H9 (cell line): Measurements from ENCODE around the gene ITK. TPM values are rescaled to one million over a fixed set of nuclear protein-coding genes. Genes with fewer than 3 reads are reported as not detected.

ENCODE experiments used
- DNase-seq: peaks from one replicate; pipeline ENCODE4 v3.0.0-alpha.2; 2017
- H2AFZ ChIP-seq: one replicate; pipeline ENCODE4 v1.6.1; 2013; ENCODE audit warnings: mild to moderate bottlenecking, low read length, control low read depth, moderate library complexity
- H2AK5ac ChIP-seq: 2 replicates; pipeline ENCODE4 v1.6.1; 2013; ENCODE audit warnings: low read length, control low read depth, mixed read lengths; ENCODE audit not compliant: insufficient read length
- H2BK120ac ChIP-seq: one replicate; pipeline ENCODE4 v1.6.1; 2013; ENCODE audit warnings: low read depth, mild to moderate bottlenecking, low read length, control low read depth, inconsistent platforms; ENCODE audit not compliant: poor library complexity, severe bottlenecking
- H2BK12ac ChIP-seq: 2 replicates; pipeline ENCODE4 v1.6.1; 2013; ENCODE audit warnings: low read length, control low read depth, mixed read lengths, low read depth; ENCODE audit not compliant: insufficient read length
- H2BK15ac ChIP-seq: 2 replicates; pipeline ENCODE4 v1.6.1; 2013; ENCODE audit warnings: low read depth, low read length, control low read depth
- H2BK20ac ChIP-seq: one replicate; pipeline ENCODE4 v1.6.1; 2013; ENCODE audit warnings: low read depth, mild to moderate bottlenecking, low read length, control low read depth, inconsistent platforms; ENCODE audit not compliant: poor library complexity, severe bottlenecking
- H2BK5ac ChIP-seq: 2 replicates; pipeline ENCODE4 v1.6.1; 2013; ENCODE audit warnings: low read length, control low read depth, mixed read lengths; ENCODE audit not compliant: insufficient read length
- H3K14ac ChIP-seq: 2 replicates; pipeline ENCODE4 v1.6.1; 2013; ENCODE audit warnings: low read length, control low read depth; ENCODE audit not compliant: insufficient read depth
- H3K18ac ChIP-seq: 2 replicates; pipeline ENCODE4 v1.6.1; 2013; ENCODE audit warnings: low read depth, mild to moderate bottlenecking, mixed read lengths, low read length, control low read depth; ENCODE audit not compliant: insufficient read length
- H3K23ac ChIP-seq: 2 replicates; pipeline ENCODE4 v1.6.1; 2013; ENCODE audit warnings: low read length, control low read depth, mixed read lengths, low read depth; ENCODE audit not compliant: insufficient read length
- H3K23me2 ChIP-seq: 2 replicates; pipeline ENCODE4 v1.6.1; 2013; ENCODE audit warnings: low read depth, mild to moderate bottlenecking, mixed read lengths, low read length, control low read depth; ENCODE audit not compliant: insufficient read length, poor library complexity, severe bottlenecking
- H3K27ac ChIP-seq: 2 replicates; pipeline ENCODE4 v1.5.1; 2013; ENCODE audit warnings: low read length, control low read depth, mixed read lengths, low read depth; ENCODE audit not compliant: insufficient read length
- H3K27me3 ChIP-seq: 2 replicates; pipeline ENCODE4 v1.6.1; 2013; ENCODE audit warnings: low read length, control low read depth, inconsistent platforms; ENCODE audit not compliant: insufficient read depth
- H3K4ac ChIP-seq: 2 replicates; pipeline ENCODE4 v1.6.1; 2013; ENCODE audit warnings: low read depth, mild to moderate bottlenecking, control low read depth, inconsistent platforms, low read length, moderate library complexity
- H3K4me1 ChIP-seq: 2 replicates; pipeline ENCODE4 v1.6.1; 2013; ENCODE audit warnings: low read length, control low read depth, inconsistent platforms; ENCODE audit not compliant: insufficient read depth
- H3K4me2 ChIP-seq: 2 replicates; pipeline ENCODE4 v1.6.1; 2013; ENCODE audit warnings: low read length, control low read depth, mixed read lengths; ENCODE audit not compliant: insufficient read length, insufficient read depth
- H3K56ac ChIP-seq: 2 replicates; pipeline ENCODE4 v1.6.1; 2013; ENCODE audit warnings: low read depth, mild to moderate bottlenecking, mixed read lengths, low read length, control low read depth; ENCODE audit not compliant: insufficient read length
- H3K79me1 ChIP-seq: 2 replicates; pipeline ENCODE4 v1.6.1; 2013; ENCODE audit warnings: low read depth, mild to moderate bottlenecking, moderate library complexity, low read length, control low read depth, inconsistent platforms; ENCODE audit not compliant: insufficient read depth, poor library complexity, severe bottlenecking
- H3K79me2 ChIP-seq: 2 replicates; pipeline ENCODE4 v1.6.1; 2013; ENCODE audit warnings: low read length, control low read depth, inconsistent platforms; ENCODE audit not compliant: insufficient read depth
- H3K9ac ChIP-seq: 2 replicates; pipeline ENCODE4 v1.6.1; 2013; ENCODE audit warnings: low read length, control low read depth, mixed read lengths; ENCODE audit not compliant: insufficient read length; ENCODE audit errors: extremely low read depth
- H3K9me3 ChIP-seq: one replicate; pipeline ENCODE4 v1.6.1; 2013; ENCODE audit warnings: low read depth, low read length, inconsistent platforms; ENCODE audit not compliant: control insufficient read depth
- H3T11ph ChIP-seq: one replicate; pipeline ENCODE4 v1.6.1; 2013; ENCODE audit warnings: mild to moderate bottlenecking, low read length, control low read depth, inconsistent platforms
- H4K20me1 ChIP-seq: one replicate; pipeline ENCODE4 v1.6.1; 2013; ENCODE audit not compliant: control insufficient read depth, insufficient read length, insufficient read depth
- H4K5ac ChIP-seq: 2 replicates; pipeline ENCODE4 v1.6.1; 2013; ENCODE audit warnings: low read depth, mild to moderate bottlenecking, mixed read lengths, low read length, control low read depth; ENCODE audit not compliant: insufficient read length
- H4K8ac ChIP-seq: replicated peaks from 2 replicates; pipeline ENCODE4 v1.6.1; 2013; ENCODE audit warnings: low read length, control low read depth, mixed read lengths, low read depth; ENCODE audit not compliant: insufficient read length
- H4K91ac ChIP-seq: 2 replicates; pipeline ENCODE4 v1.6.1; 2013; ENCODE audit warnings: low read depth, mild to moderate bottlenecking, moderate library complexity, mixed read lengths, low read length, control low read depth; ENCODE audit not compliant: insufficient read length
- H3K27ac Mint-ChIP-seq, 3 experiments: 2 replicates in 2 of 3; 3 replicates in 1 of 3; pipeline ENCODE4 v1.8.0; 2020 to 2021; ENCODE audit warnings: mixed read lengths in 3 of 3, mild to moderate bottlenecking in 1 of 3, moderate library complexity in 1 of 3
- H3K27me3 Mint-ChIP-seq: 2 replicates; pipeline ENCODE4 v1.8.0; 2021; ENCODE audit warnings: low read depth, mild to moderate bottlenecking, moderate library complexity, mixed read lengths
- H3K36me3 Mint-ChIP-seq, 3 experiments: 2 replicates in 2 of 3; 3 replicates in 1 of 3; pipeline ENCODE4 v1.8.0; 2020 to 2021; ENCODE audit warnings: low read depth in 3 of 3, mixed read lengths in 3 of 3; ENCODE audit not compliant: insufficient read depth in 1 of 3
- H3K4me1 Mint-ChIP-seq, 2 experiments: 2 replicates each; pipeline ENCODE4 v1.8.0; 2020; ENCODE audit warnings: mixed read lengths in 2 of 2
- H3K4me3 Mint-ChIP-seq, 2 experiments: 2 replicates in 1 of 2; 3 replicates in 1 of 2; pipeline ENCODE4 v1.8.0; 2020 to 2021; ENCODE audit warnings: mild to moderate bottlenecking in 2 of 2, mixed read lengths in 2 of 2, moderate library complexity in 1 of 2
- H3K9me3 Mint-ChIP-seq, 2 experiments: 2 replicates in 1 of 2; 3 replicates in 1 of 2; pipeline ENCODE4 v1.8.0; 2020; ENCODE audit warnings: mild to moderate bottlenecking in 2 of 2, mixed read lengths in 2 of 2, moderate library complexity in 1 of 2
- WGBS: extraction: QIAGEN DNeasy Blood & Tissue Kit; methylation state at CpG from one replicate; pipeline ENCODE4 v1.1.7; 2013; ENCODE audit warnings: missing lambda C conversion rate, low lambda C conversion rate, mixed read lengths; ENCODE audit not compliant: insufficient read length; ENCODE audit errors: extremely low coverage; 5-methylcytosine and 5-hydroxymethylcytosine counted together
- total RNA-seq: library from RNA; stranded (reverse); gene quantifications from 2 replicates; pipeline ENCODE4 v1.2.1, GENCODE V29; 2021
- TF ChIP-seq, protein P1 (sequence below): fragments of 200-600 bp; sonication (generic); conservative IDR thresholded peaks from 3 replicates; pipeline ENCODE4 v1.8.0; 2021; ENCODE audit warnings: antibody characterized with exemption, mild to moderate bottlenecking

ITK gene
- total RNA-seq, 1 experiment from 2014 or later = 0.22 TPM

DNA sequence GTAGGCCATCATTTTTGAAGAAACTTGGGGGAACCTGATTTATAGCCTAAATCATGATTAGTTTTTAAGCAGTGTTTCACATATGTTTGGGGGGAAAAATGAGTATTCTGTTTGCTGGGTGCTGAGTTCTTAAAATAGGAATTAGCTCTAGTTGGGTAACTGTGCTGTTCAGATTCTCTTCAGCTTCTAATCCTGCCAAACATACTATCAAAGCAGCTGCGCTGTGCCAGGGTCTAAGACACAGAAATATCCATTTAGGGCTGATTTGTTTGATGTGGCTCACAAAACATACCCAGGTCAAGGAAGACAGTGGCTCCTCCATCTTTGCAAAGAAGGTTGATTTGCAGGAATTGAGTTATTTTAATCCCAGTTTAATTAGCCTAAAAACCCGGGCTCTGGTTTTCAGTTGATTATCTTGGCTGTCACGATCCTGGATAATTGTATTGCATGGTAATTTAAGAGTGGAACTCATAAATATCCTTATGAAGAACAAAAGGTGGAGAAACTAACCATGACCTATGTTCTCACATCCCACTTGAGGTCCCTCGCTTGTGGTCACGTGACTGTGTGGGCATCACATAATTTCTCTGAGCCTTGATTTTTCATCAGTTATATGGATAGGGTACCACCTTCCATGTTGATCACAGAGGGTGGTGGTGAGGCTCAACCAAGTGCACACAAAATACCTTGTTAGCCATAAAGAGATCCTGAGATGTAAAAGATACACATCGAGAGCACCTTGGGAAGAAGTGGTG, 104.0 kb downstream of the ITK start:
- Histone ChIP-seq H3K4me2 (no peak overlapping the region), H3K9ac (no peak overlapping the region), H3K23me2 (no peaks in the 10 kb centered on the region), H3K27ac (no peak overlapping the region), H3K23ac (no peak overlapping the region), H3K56ac (no peak overlapping the region), H2BK12ac (no peak overlapping the region), H4K5ac (no peak overlapping the region), H3K4ac (no peak overlapping the region), H2BK5ac (no peak overlapping the region), H4K20me1 (no peaks in the 10 kb centered on the region), H3K18ac (no peak overlapping the region), H2BK120ac (no peak overlapping the region), H4K8ac (no peak overlapping the region), H3T11ph (no peak overlapping the region), H3K79me2 (no peaks in the 10 kb centered on the region; the same call in 1 of the 2 replicates), H3K14ac (no peak overlapping the region), H2AK5ac (no peak overlapping the region), H2AFZ (no peak overlapping the region), H2BK20ac (no peak overlapping the region), H3K79me1 (peaks cover 3% of the 10 kb centered on the region), H3K4me1 (no peaks in the 10 kb centered on the region), H3K27me3 (no peaks in the 10 kb centered on the region), H2BK15ac (no peak overlapping the region), H3K9me3 (no peaks in the 10 kb centered on the region), H4K91ac (no peak overlapping the region)
- no peak overlapping the region for H3K27ac Mint-ChIP-seq
- peaks cover 3 to 21% (median 12%) of the 10 kb centered on the region in 3 experiments; a peak in 5 of 7 replicates for H3K36me3 Mint-ChIP-seq
- TF ChIP-seq, protein P1, sequence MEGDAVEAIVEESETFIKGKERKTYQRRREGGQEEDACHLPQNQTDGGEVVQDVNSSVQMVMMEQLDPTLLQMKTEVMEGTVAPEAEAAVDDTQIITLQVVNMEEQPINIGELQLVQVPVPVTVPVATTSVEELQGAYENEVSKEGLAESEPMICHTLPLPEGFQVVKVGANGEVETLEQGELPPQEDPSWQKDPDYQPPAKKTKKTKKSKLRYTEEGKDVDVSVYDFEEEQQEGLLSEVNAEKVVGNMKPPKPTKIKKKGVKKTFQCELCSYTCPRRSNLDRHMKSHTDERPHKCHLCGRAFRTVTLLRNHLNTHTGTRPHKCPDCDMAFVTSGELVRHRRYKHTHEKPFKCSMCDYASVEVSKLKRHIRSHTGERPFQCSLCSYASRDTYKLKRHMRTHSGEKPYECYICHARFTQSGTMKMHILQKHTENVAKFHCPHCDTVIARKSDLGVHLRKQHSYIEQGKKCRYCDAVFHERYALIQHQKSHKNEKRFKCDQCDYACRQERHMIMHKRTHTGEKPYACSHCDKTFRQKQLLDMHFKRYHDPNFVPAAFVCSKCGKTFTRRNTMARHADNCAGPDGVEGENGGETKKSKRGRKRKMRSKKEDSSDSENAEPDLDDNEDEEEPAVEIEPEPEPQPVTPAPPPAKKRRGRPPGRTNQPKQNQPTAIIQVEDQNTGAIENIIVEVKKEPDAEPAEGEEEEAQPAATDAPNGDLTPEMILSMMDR = no peak
- no peak for DNase-seq
- WGBS = no CpG with 5 or more reads among the region's 6 CpGs
- H3K4me3 Mint-ChIP-seq = no peak overlapping the region
- no peaks in the 10 kb centered on the region for H3K9me3 Mint-ChIP-seq
- peaks cover 9 to 11% of the 10 kb centered on the region in 2 experiments; a peak in 3 of 4 replicates for H3K4me1 Mint-ChIP-seq
- no peaks in the 10 kb centered on the region for H3K27me3 Mint-ChIP-seq
